Breast epithelium (tissue), 3 donors: Measurements from ENCODE around the gene FGF4.

Experiments used
- POLR2AphosphoS5 ChIP-seq, 3 donors: sonication (generic); formaldehyde crosslinking; IDR thresholded peaks; one replicate each; pipeline ENCODE4 v1.6.1; 2017; ENCODE audit warnings: antibody characterized with exemption in 3 of 3
- TF ChIP-seq, protein P1 (sequence below), 3 donors: fragments of 450-650 bp; IDR thresholded peaks; one replicate each; pipeline ENCODE4 v1.5.1; 2016 to 2017; ENCODE audit warnings: antibody characterized with exemption in 3 of 3, mild to moderate bottlenecking in 3 of 3, moderate library complexity in 3 of 3

DNA sequence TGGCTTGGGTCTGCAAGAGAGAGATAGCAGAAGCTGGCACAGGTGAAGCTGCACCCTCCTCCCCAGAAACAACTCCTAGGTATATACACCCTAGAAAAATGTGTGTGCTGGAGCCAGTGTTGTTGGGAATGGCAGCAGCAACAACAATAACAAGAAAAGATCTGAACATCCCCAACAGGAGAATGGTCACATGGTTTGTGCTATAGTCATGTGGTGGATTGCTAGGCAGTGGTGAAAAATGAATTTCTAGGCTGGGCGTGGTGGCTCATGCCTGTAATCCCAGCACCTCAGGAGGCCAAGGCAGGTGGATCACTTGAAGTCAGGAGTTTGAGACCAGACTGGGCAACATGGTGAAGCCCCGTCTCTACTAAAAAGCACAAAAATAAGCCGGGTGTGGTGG lies 40.3 kb downstream of the FGF4 start:
- TF ChIP-seq, protein P1, sequence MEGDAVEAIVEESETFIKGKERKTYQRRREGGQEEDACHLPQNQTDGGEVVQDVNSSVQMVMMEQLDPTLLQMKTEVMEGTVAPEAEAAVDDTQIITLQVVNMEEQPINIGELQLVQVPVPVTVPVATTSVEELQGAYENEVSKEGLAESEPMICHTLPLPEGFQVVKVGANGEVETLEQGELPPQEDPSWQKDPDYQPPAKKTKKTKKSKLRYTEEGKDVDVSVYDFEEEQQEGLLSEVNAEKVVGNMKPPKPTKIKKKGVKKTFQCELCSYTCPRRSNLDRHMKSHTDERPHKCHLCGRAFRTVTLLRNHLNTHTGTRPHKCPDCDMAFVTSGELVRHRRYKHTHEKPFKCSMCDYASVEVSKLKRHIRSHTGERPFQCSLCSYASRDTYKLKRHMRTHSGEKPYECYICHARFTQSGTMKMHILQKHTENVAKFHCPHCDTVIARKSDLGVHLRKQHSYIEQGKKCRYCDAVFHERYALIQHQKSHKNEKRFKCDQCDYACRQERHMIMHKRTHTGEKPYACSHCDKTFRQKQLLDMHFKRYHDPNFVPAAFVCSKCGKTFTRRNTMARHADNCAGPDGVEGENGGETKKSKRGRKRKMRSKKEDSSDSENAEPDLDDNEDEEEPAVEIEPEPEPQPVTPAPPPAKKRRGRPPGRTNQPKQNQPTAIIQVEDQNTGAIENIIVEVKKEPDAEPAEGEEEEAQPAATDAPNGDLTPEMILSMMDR (IDR thresholded peaks at IDR 0.05), result no peak
- TF ChIP-seq POLR2AphosphoS5 (IDR thresholded peaks at IDR 0.05), result no peak
